Neural progenitor cell (in vitro differentiated cells): Measurements from ENCODE around the gene MPPED2. TPM values are rescaled to one million over a fixed set of nuclear protein-coding genes. Genes with fewer than 3 reads are reported as not detected.

Experiments used
- DNase-seq: peaks from one replicate; pipeline ENCODE4 v3.0.0-alpha.2; 2016; ENCODE audit warnings: low spot score
- H2AFZ ChIP-seq: fragments of 200-600 bp; sonication (generic); replicated peaks from 2 replicates; pipeline ENCODE4 v1.6.1; 2016; ENCODE audit warnings: antibody characterized with exemption
- H3F3A ChIP-seq: fragments of 200-600 bp; sonication (generic); 2 replicates; pipeline ENCODE4 v1.6.1; 2016; ENCODE audit warnings: antibody characterized with exemption, low read depth
- H3K27ac ChIP-seq: fragments of 200-600 bp; sonication (generic); 2 replicates; pipeline ENCODE4 v1.5.1; 2016; ENCODE audit warnings: mild to moderate bottlenecking
- H3K27me3 ChIP-seq: fragments of 200-600 bp; sonication (generic); 2 replicates; pipeline ENCODE4 v1.6.1; 2016; ENCODE audit warnings: mild to moderate bottlenecking, moderate library complexity
- H3K36me3 ChIP-seq: fragments of 200-600 bp; sonication (generic); 2 replicates; pipeline ENCODE4 v1.5.1; 2016
- H3K4me1 ChIP-seq: fragments of 200-600 bp; sonication (generic); 2 replicates; pipeline ENCODE4 v1.6.1; 2016; ENCODE audit warnings: mixed run types
- H3K4me2 ChIP-seq: fragments of 200-600 bp; sonication (generic); 2 replicates; pipeline ENCODE4 v1.6.1; 2016
- H3K4me3 ChIP-seq: fragments of 200-600 bp; sonication (generic); 2 replicates; pipeline ENCODE4 v1.5.1; 2016
- H3K79me2 ChIP-seq: fragments of 200-600 bp; sonication (generic); 2 replicates; pipeline ENCODE4 v1.6.1; 2016; ENCODE audit warnings: low read depth
- H3K9ac ChIP-seq: fragments of 200-600 bp; sonication (generic); 2 replicates; pipeline ENCODE4 v1.6.1; 2016
- H3K9me3 ChIP-seq: fragments of 200-600 bp; sonication (generic); 2 replicates; pipeline ENCODE4 v1.5.1; 2016; ENCODE audit warnings: low read depth
- H4K20me1 ChIP-seq: fragments of 200-600 bp; sonication (generic); 2 replicates; pipeline ENCODE4 v1.6.1; 2016; ENCODE audit warnings: low read depth
- H3K27ac Mint-ChIP-seq: 3 replicates; pipeline ENCODE4 v1.8.0; 2021; ENCODE audit warnings: mixed read lengths
- H3K27me3 Mint-ChIP-seq: 2 replicates; pipeline ENCODE4 v1.8.0; 2022; ENCODE audit warnings: low read depth, mild to moderate bottlenecking, inconsistent platforms, moderate library complexity, mixed read lengths; ENCODE audit not compliant: insufficient read depth
- H3K36me3 Mint-ChIP-seq: 3 replicates; pipeline ENCODE4 v1.8.0; 2021; ENCODE audit warnings: mixed read lengths
- H3K4me1 Mint-ChIP-seq: 3 replicates; pipeline ENCODE4 v1.8.0; 2021; ENCODE audit warnings: mixed read lengths
- H3K4me3 Mint-ChIP-seq: 3 replicates; pipeline ENCODE4 v1.8.0; 2021; ENCODE audit warnings: mild to moderate bottlenecking, moderate library complexity, mixed read lengths
- H3K9me3 Mint-ChIP-seq: 3 replicates; pipeline ENCODE4 v1.8.0; 2020; ENCODE audit warnings: mixed read lengths
- CTCF ChIP-seq: fragments of 200-600 bp; sonication (generic); IDR thresholded peaks from 2 replicates; pipeline ENCODE4 v1.5.1; 2017; ENCODE audit warnings: antibody characterized with exemption, mild to moderate bottlenecking
- EZH2 ChIP-seq: fragments of 200-600 bp; sonication (generic); IDR thresholded peaks from 2 replicates; pipeline ENCODE4 v1.6.1; 2017; ENCODE audit warnings: antibody characterized with exemption, mild to moderate bottlenecking, moderate library complexity
- EZH2phosphoT487 ChIP-seq: fragments of 200-600 bp; sonication (generic); IDR thresholded peaks from 2 replicates; pipeline ENCODE4 v1.6.1; 2017; ENCODE audit warnings: antibody characterized with exemption
- total RNA-seq: library from RNA; depleted of rRNA; stranded (reverse); fragments of >200 nt; gene quantifications from 2 replicates; pipeline ENCODE4 v1.2.3, GENCODE V29; 2015; ENCODE audit warnings: low replicate concordance

MPPED2 gene
- total RNA-seq, 1 donor from 2014 or later, result 3.4 TPM

DNA sequence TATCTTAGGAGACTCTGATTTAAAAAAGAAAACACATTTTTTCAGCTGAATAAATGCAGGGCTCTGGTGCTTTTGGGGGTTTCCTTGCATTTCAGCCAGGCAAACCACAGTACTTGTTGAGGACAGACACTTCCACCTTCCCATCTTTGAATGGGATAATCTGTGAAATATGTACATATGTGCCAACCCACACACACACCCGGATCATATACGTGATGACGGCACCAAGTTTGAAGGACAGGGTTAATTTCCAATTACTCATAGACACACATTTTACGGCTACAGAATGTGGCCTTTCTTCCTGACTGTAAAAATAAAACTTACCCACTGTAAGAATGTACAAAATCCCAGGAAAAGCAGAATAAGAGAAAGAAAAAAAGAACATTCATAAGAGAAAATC lies 104.4 kb downstream of the MPPED2 start:
- no peak overlapping the region for H3K4me3 Mint-ChIP-seq
- Histone ChIP-seq H3K9me3 (no peaks in the 10 kb centered on the region), H3K27ac (no peak overlapping the region), H3K9ac (no peak overlapping the region), H3K36me3 (no peaks in the 10 kb centered on the region), H3K4me3 (no peak overlapping the region), H3F3A (peaks cover 11% of the 10 kb centered on the region), H3K4me1 (peaks cover 49% of the 10 kb centered on the region), H3K27me3 (no peaks in the 10 kb centered on the region), H3K79me2 (no peaks in the 10 kb centered on the region), H4K20me1 (no peaks in the 10 kb centered on the region), H2AFZ (no peak overlapping the region), H3K4me2 (peak overlapping the region; percentile 65)
- TF ChIP-seq EZH2phosphoT487 (no peak), EZH2 (no peak), CTCF (no peak)
- peaks cover 36% of the 10 kb centered on the region for H3K4me1 Mint-ChIP-seq
- no peak overlapping the region for H3K27ac Mint-ChIP-seq
- peaks cover 3% of the 10 kb centered on the region for H3K27me3 Mint-ChIP-seq
- no peak for DNase-seq
- H3K9me3 Mint-ChIP-seq, result no peaks in the 10 kb centered on the region
- H3K36me3 Mint-ChIP-seq, result no peaks in the 10 kb centered on the region

GRCh38 chr11:30481330-30481729 lies 104.8 kb downstream of the MPPED2 start:
- H3F3A ChIP-seq, result peaks cover 11% of the 10 kb centered on the region
- H3K4me3 ChIP-seq, result peak overlapping the region; percentile 5
- H3K27me3 ChIP-seq, result no peaks in the 10 kb centered on the region
- no peaks in the 10 kb centered on the region for H3K9me3 ChIP-seq
- H3K4me3 Mint-ChIP-seq, result no peak overlapping the region
- H3K36me3 Mint-ChIP-seq, result no peaks in the 10 kb centered on the region
- H3K9ac ChIP-seq, result no peak overlapping the region
- no peak overlapping the region for H2AFZ ChIP-seq
- peaks cover 49% of the 10 kb centered on the region for H3K4me1 ChIP-seq
- no peaks in the 10 kb centered on the region for H3K36me3 ChIP-seq
- peaks cover 36% of the 10 kb centered on the region for H3K4me1 Mint-ChIP-seq
- peak overlapping the region; percentile 65 for H3K4me2 ChIP-seq
- H3K27ac Mint-ChIP-seq, result no peak overlapping the region
- H3K27ac ChIP-seq, result no peak overlapping the region
- TF ChIP-seq EZH2 (no peak), EZH2phosphoT487 (no peak), CTCF (no peak)
- H3K9me3 Mint-ChIP-seq, result no peaks in the 10 kb centered on the region
- DNase-seq, result peak; percentile 57
- H4K20me1 ChIP-seq, result no peaks in the 10 kb centered on the region
- no peaks in the 10 kb centered on the region for H3K79me2 ChIP-seq
- H3K27me3 Mint-ChIP-seq, result peaks cover 3% of the 10 kb centered on the region

GRCh38 chr11:30479899-30480298 lies 106.3 kb downstream of the MPPED2 start:
- H3K9ac ChIP-seq, result no peak overlapping the region
- Mint-ChIP-seq H3K4me3 (no peak overlapping the region), H3K27me3 (peaks cover 3% of the 10 kb centered on the region), H3K36me3 (no peaks in the 10 kb centered on the region), H3K4me1 (peaks cover 36% of the 10 kb centered on the region), H3K9me3 (no peaks in the 10 kb centered on the region), H3K27ac (no peak overlapping the region)
- peaks cover 49% of the 10 kb centered on the region for H3K4me1 ChIP-seq
- peak; percentile 80 for DNase-seq
- H2AFZ ChIP-seq, result no peak overlapping the region
- no peaks in the 10 kb centered on the region for H3K27me3 ChIP-seq
- peak overlapping the region; percentile 26 for H3K27ac ChIP-seq
- peaks cover 11% of the 10 kb centered on the region for H3F3A ChIP-seq
- no peaks in the 10 kb centered on the region for H3K36me3 ChIP-seq
- peak overlapping the region; percentile 21 for H3K4me3 ChIP-seq
- no peaks in the 10 kb centered on the region for H3K9me3 ChIP-seq
- peak overlapping the region; percentile 65 for H3K4me2 ChIP-seq
- H3K79me2 ChIP-seq, result no peaks in the 10 kb centered on the region
- H4K20me1 ChIP-seq, result no peaks in the 10 kb centered on the region
- TF ChIP-seq EZH2, result no peak
- no peak for TF ChIP-seq CTCF
- TF ChIP-seq EZH2phosphoT487, result no peak
